OCI-LY7 (cell line): Measurements from ENCODE around the gene GLYATL2. TPM values are rescaled to one million over a fixed set of nuclear protein-coding genes. Genes with fewer than 3 reads are reported as not detected.

Source experiments
- BruUV-seq: library from RNA; stranded (reverse); fragments of 400-500 nt; replicated peaks from 2 replicates; lab custom pipeline; 2021; lab: Mats Ljungman, UMichigan
- CTCF ChIA-PET: fragments of 300-600 bp; sonication (Branson Sonifier 250); formaldehyde crosslinking; loops from one replicate; lab custom pipeline; 2022; ENCODE audit warnings: antibody characterized with exemption; ENCODE audit not compliant: unreplicated experiment; lab: Charles Lee
- POLR2A ChIA-PET: fragments of 300-600 bp; sonication (Branson Sonifier 250); formaldehyde crosslinking; loops from one replicate; lab custom pipeline; 2022; ENCODE audit warnings: antibody characterized with exemption; lab: Charles Lee
- DNase-seq: peaks from one replicate; pipeline ENCODE4 v3.0.0-alpha.2; 2015; ENCODE audit warnings: low spot score
- H2AFZ ChIP-seq: fragments of 200-600 bp; sonication (generic), shearing (Covaris generic); 2 replicates; pipeline ENCODE4 v1.6.1; 2014; ENCODE audit warnings: mild to moderate bottlenecking, antibody characterized with exemption, low read length, moderate library complexity
- H3K27ac ChIP-seq: fragments of 200-600 bp; sonication (generic); 2 replicates; pipeline ENCODE4 v1.5.1; 2014; ENCODE audit warnings: mixed run types, low read depth, mild to moderate bottlenecking, moderate library complexity, low read length, inconsistent platforms; ENCODE audit not compliant: poor library complexity, severe bottlenecking
- H3K36me3 ChIP-seq: fragments of 200-600 bp; sonication (generic); 2 replicates; pipeline ENCODE4 v1.6.1; 2014; ENCODE audit warnings: mild to moderate bottlenecking, antibody characterized with exemption, low read length, moderate library complexity, mixed read lengths; ENCODE audit not compliant: insufficient read depth
- H3K4me1 ChIP-seq: fragments of 200-600 bp; sonication (generic); 2 replicates; pipeline ENCODE4 v1.5.1; 2014; ENCODE audit warnings: mild to moderate bottlenecking, low read length; ENCODE audit not compliant: insufficient read depth, poor library complexity, severe bottlenecking
- H3K4me2 ChIP-seq: fragments of 200-600 bp; sonication (generic); 2 replicates; pipeline ENCODE4 v1.6.1; 2014; ENCODE audit warnings: mild to moderate bottlenecking, low read length
- H3K4me3 ChIP-seq: fragments of 200-600 bp; sonication (generic); 2 replicates; pipeline ENCODE4 v1.5.1; 2014; ENCODE audit warnings: mild to moderate bottlenecking, low read depth, low read length; ENCODE audit not compliant: poor library complexity, severe bottlenecking
- H3K79me2 ChIP-seq: fragments of 200-600 bp; sonication (generic); 2 replicates; pipeline ENCODE4 v1.6.1; 2016; ENCODE audit warnings: low read depth, mild to moderate bottlenecking, low read length, moderate library complexity, mixed read lengths; ENCODE audit not compliant: insufficient read depth
- H3K9me2 ChIP-seq: fragments of 200-600 bp; sonication (generic); 2 replicates; pipeline ENCODE4 v1.6.1; 2016; ENCODE audit warnings: mild to moderate bottlenecking, low read length, mixed read lengths; ENCODE audit not compliant: insufficient read depth
- H3K9me3 ChIP-seq: fragments of 200-600 bp; sonication (generic); 2 replicates; pipeline ENCODE4 v1.6.1; 2014; ENCODE audit warnings: mild to moderate bottlenecking, mixed run types, low read length, mixed read lengths
- H4K20me1 ChIP-seq: fragments of 200-600 bp; sonication (generic); 2 replicates; pipeline ENCODE4 v1.6.1; 2014; ENCODE audit warnings: mild to moderate bottlenecking, antibody characterized with exemption, low read length, moderate library complexity, mixed read lengths; ENCODE audit not compliant: insufficient read depth
- EZH2phosphoT487 ChIP-seq: fragments of 200-600 bp; sonication (generic); IDR thresholded peaks from 2 replicates; pipeline ENCODE4 v1.6.1; 2018; ENCODE audit warnings: low read depth, borderline replicate concordance, mild to moderate bottlenecking, mixed run types, antibody characterized with exemption, low read length, moderate library complexity, mixed read lengths
- intact Hi-C: fragments of 100-400 bp; cut with micrococcal nuclease; formaldehyde crosslinking; loops from one replicate; pipeline ENCODE4 v1.10.0; 2022; ENCODE audit not compliant: unreplicated experiment
- total RNA-seq, 2 experiments: library from RNA; depleted of rRNA in 1 of 2; stranded (reverse); fragments of >200 nt in 1 of 2; shearing (Covaris generic) in 1 of 2; gene quantifications; 2 replicates each; pipeline ENCODE4 v1.2.3, GENCODE V29; 2014 to 2022
- TF ChIP-seq, protein P1 (sequence below): fragments of 200-600 bp; sonication (generic); conservative IDR thresholded peaks from 2 replicates; pipeline ENCODE4 v1.5.1; 2014; ENCODE audit warnings: mild to moderate bottlenecking, antibody characterized with exemption, low read length, moderate library complexity, mixed read lengths

Gene GLYATL2
- total RNA-seq, 2 experiments from 2014 or later, result not detected

DNA sequence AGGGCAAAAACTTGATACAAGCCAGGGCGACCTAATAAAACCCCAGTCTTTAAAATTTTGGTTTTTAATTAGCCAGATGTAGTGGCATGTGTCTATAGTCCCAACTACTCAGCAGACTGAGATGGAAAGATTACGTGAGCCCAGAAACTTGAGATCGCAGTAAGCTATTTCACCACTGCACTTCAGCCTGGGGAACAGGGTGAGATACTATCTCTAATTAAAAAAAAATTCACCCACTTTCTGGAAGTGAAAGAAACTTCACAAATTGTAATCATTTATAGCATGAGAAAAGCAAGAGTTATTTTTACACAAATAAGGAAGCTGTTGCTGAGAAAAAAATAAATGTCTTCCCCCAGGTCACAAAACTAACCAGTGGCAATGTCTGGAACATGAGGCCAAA is 882 bp upstream of the GLYATL2 start:
- Histone ChIP-seq H3K36me3 (no peaks in the 10 kb centered on the region), H3K4me2 (no peak overlapping the region), H3K9me3 (no peaks in the 10 kb centered on the region), H2AFZ (no peak overlapping the region), H3K27ac (no peak overlapping the region), H3K4me3 (no peak overlapping the region), H3K9me2 (no peaks in the 10 kb centered on the region), H3K4me1 (no peaks in the 10 kb centered on the region), H4K20me1 (no peaks in the 10 kb centered on the region), H3K79me2 (no peaks in the 10 kb centered on the region)
- ChIA-PET CTCF (no interaction called here), POLR2A (no interaction called here)
- TF ChIP-seq, protein P1, sequence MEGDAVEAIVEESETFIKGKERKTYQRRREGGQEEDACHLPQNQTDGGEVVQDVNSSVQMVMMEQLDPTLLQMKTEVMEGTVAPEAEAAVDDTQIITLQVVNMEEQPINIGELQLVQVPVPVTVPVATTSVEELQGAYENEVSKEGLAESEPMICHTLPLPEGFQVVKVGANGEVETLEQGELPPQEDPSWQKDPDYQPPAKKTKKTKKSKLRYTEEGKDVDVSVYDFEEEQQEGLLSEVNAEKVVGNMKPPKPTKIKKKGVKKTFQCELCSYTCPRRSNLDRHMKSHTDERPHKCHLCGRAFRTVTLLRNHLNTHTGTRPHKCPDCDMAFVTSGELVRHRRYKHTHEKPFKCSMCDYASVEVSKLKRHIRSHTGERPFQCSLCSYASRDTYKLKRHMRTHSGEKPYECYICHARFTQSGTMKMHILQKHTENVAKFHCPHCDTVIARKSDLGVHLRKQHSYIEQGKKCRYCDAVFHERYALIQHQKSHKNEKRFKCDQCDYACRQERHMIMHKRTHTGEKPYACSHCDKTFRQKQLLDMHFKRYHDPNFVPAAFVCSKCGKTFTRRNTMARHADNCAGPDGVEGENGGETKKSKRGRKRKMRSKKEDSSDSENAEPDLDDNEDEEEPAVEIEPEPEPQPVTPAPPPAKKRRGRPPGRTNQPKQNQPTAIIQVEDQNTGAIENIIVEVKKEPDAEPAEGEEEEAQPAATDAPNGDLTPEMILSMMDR, result no peak
- TF ChIP-seq EZH2phosphoT487, result no peak
- BruUV-seq, result no TSS peak
- intact Hi-C loops, result no loop called here
- DNase-seq, result no peak

DNA sequence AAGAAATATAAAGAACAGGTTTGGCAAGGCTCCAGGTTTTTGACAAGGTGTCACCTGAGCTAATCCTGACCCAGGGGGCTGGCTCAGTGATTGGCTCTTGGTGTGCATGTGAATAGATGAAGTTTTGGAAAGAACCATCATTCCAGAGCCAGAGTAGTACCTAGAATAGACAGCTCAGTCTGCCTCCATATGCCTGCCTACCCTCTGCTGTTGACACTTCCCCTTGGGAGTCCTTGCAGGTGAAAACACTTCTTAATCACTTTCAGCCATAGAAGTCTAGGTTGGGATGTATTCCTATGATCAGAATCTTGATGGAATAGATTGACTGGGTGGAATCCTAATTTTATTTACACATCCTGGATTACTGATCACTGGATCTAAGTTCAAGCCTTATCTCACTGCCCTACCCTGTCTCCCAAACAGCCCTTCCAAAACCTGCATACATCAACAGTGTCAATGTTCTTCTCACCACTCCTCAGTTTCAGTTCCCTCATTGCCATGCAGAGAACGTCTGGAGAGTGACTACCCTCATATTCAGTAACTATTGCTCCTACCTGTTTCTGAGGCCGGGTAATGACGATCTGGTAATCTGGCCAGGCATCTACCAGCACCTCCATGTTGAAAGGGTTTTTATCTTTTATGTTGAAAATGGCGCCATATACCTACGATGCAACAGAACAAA is 6.7 kb downstream of the GLYATL2 start:
- no peak overlapping the region for H3K4me3 ChIP-seq
- H3K4me2 ChIP-seq, result no peak overlapping the region
- no peaks in the 10 kb centered on the region for H3K9me3 ChIP-seq
- H3K4me1 ChIP-seq, result no peaks in the 10 kb centered on the region
- no peaks in the 10 kb centered on the region for H4K20me1 ChIP-seq
- H3K27ac ChIP-seq, result no peak overlapping the region
- H3K9me2 ChIP-seq, result no peaks in the 10 kb centered on the region
- POLR2A ChIA-PET, result no interaction called here
- H2AFZ ChIP-seq, result no peak overlapping the region
- no peak for DNase-seq
- no peaks in the 10 kb centered on the region for H3K79me2 ChIP-seq
- no TSS peak for BruUV-seq
- CTCF ChIA-PET, result no interaction called here
- intact Hi-C loops, result no loop called here
- no peaks in the 10 kb centered on the region for H3K36me3 ChIP-seq
- TF ChIP-seq, protein P1, result no peak
- TF ChIP-seq EZH2phosphoT487, result no peak

DNA sequence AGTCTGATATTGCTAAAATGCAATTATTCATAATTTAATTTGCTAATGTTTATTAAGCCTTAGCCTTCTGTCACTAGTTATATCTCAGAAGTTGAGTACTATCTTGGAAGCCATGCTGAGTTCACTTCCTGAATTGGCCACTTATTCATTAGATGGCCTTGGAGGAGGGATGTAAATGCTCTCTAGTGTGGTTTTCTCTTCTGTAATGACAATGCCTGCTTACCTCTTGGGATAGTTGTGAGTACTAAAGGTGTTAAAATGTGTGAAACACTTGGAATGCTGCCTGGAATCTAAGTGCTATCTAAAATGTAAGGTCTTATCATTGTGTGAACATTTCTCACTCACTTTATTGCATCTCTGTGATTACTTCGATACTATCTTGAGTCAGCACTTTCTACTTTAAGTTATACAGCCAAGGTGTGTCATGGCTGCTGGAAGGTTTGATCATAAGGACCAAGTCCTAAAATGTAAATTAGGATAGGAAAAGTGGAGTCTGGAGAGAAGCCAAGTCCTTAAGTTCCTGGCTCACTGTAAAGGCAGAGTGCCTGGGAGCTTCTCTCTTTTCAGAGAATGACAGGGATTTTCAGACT is 12.4 kb downstream of the GLYATL2 start:
- ChIA-PET CTCF (no interaction called here), POLR2A (interaction anchor here (0.5 kb wide), 1 partner anchor 35 kb away, joined by 3 read pairs; no protein-coding TSS in a partner anchor)
- Histone ChIP-seq H3K4me1 (no peaks in the 10 kb centered on the region), H3K27ac (no peak overlapping the region), H3K4me3 (no peak overlapping the region), H3K9me2 (no peaks in the 10 kb centered on the region), H3K36me3 (no peaks in the 10 kb centered on the region), H3K4me2 (no peak overlapping the region), H3K9me3 (no peaks in the 10 kb centered on the region), H3K79me2 (no peaks in the 10 kb centered on the region), H2AFZ (no peak overlapping the region), H4K20me1 (no peaks in the 10 kb centered on the region)
- DNase-seq, result no peak
- TF ChIP-seq, protein P1, result no peak
- intact Hi-C loops, result no loop called here
- BruUV-seq, result no TSS peak
